ENCODE measurements around the gene L3MBTL4. TPM values are rescaled to one million over a fixed set of nuclear protein-coding genes. Genes with fewer than 3 reads are reported as not detected.
"Not testable (repeated sequence)": the region's sequence is repeated elsewhere in the genome, so short reads cannot be mapped to it uniquely, and the experiment has no call there.

The L3MBTL4 gene
- total RNA-seq, 1 donor from 2014 or later: 7.5 TPM

DNA sequence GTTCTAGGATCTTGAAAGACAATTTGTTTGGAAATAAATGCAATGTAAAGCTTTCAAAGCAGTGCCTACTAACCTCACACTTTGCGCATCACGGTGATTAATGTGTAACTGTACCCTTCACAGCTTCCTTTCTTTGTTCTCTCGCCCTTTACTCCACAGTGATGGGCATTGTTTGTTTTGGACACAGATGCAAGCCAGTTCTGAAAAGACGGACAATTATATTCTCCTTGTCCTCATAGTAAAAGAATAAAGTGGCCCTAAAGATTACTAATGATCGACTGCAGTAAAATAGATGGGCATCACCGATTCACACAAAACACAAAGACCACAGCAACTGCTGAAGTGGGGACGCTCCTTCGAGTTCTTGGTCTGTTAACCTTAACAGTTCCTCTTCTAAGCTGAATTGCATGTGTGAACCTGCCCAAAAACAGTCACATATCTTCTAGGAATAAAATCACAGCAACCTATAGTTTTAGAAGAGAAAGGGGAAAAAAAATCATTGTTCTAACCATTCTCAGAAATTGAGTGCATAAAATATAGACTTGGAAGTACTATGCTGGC is 7.7 kb downstream of the L3MBTL4 start:
- DNase-seq (ENCODE audit: low spot score): no peak

DNA sequence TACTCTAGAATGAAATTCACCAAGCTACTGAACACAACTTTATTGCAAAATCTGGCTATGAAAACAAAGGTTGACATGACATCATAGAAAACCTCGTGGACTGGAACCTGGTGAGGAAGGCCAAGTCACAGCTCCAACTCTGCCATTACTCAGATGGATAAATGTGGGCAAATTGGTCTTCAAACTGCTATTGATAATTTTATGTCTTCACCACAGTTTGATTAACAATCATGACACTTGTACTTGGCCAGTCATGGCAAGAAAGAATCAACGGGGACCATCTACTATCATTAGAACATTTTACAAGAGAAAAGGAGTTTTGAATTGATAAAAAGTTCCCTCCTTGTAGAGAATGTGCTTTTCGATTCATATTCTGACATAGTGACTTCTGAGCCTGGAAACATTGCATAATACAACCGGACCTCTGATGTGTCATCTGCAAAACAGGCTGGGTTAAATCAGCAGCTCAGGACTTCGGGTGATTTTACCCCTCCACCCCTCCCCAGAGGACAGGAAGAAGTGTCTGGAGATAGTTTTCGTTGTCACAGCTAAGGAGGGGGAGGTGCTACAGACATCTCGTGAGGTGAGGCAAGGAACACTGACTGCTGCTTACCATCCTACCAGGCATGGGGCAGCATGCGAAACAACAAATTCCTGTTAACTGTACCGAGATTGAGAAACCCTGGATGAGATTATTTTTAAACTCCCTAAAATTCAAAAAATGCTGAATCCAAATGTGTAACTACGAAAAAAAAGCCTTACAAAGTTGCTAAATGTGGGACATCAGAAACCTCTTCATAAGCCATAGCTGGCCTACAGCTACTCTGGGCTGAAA is 8.4 kb downstream of the L3MBTL4 start:
- no peak for DNase-seq (ENCODE audit: low spot score)

DNA sequence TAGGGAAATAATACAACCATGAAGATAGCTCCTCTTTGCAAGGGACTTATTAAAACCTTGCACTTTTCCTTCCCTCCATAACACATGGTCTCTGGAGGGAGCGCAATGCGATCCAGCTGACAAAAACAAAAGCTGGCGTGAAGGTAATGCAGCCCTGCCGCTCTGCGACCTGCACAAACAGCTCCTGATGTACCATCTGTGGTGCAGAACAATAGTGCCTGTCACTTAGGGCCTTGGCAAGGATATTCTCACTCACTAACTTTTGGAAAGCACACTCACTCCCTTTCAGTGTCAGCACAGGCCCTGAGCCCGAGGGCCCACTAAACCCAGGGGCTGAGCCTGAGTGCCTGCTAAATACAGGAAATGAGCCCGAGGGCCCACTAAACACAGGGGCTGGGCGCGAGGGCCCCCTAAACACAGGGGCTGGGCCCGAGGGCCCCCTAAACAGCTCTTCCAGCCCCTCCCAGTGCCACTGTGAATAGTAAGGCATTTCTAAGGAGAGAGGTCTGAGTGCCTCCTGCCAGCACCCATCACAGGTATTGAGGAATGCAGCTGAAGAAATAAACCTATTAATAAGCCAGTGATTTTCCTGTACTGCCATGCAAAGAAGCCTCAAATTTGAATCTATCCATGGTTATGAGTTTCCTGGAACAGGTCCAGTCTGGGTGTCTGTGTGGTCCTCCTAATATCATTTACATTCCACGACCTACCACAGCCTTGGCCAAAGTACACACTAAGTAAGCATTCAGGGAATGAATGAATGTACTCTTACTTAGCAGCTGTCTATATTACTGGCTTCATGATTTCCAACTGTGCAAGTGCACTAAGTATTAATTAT is 9.3 kb downstream of the L3MBTL4 start:
- no peak for DNase-seq (ENCODE audit: low spot score)

DNA sequence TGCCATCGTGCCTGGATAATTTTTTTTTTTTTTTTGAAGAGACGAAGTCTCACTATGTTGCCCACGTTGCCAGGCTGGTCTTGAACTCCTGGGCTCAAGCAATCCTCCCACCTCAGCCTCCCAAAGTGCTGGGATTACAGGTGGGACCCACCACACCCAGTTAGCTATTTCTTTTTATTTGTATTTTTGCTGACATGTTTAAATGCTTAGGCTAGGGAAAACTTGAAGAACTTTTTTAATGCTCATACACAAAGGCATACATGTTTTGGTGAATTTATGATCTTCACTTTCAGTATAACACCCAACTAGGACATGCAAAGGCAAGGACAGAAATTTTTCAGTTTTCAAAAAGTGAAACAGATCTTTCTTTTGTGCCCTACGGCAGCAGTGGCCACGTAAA is 9.9 kb downstream of the L3MBTL4 start:
- DNase-seq (ENCODE audit: low spot score): no peak

DNA sequence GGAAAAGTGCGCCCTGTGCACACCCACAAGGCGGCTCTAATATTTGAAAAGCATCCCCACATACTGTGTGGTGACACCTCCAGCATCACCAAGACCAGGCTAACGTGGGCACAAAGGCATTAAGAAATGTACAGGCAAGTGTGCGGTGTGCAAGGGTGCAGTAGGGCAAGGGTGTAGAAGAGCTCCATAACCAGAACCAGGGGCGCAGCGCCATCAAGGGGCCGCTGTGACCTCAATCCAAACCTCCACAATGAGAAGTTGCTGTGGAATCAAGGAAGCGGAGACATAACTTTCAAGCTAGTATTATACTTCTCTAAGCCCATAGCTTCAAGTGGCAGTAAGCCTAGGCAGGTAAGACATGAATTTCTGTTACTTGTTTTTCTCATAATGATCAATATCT is 13.0 kb downstream of the L3MBTL4 start:
- no peak for DNase-seq (ENCODE audit: low spot score)

DNA sequence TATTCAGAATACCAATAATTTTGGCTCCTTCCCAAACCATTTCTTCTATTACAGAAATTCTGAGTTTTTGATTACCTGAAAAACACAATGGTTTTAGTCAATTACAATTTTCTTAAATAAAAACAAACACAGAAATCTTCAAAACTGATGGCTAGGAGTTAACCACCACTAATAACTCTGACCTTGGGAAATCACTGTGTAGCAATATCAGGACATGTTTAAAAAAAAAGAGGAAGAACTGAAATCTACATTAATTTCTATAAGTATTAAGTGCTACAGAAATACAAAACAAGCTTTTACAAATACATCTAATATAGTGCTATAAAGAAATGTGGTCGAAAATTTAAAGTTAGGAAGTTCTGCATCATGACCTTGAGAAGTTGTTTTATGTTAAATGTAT is 14.9 kb downstream of the L3MBTL4 start:
- no peak for DNase-seq (ENCODE audit: low spot score)

DNA sequence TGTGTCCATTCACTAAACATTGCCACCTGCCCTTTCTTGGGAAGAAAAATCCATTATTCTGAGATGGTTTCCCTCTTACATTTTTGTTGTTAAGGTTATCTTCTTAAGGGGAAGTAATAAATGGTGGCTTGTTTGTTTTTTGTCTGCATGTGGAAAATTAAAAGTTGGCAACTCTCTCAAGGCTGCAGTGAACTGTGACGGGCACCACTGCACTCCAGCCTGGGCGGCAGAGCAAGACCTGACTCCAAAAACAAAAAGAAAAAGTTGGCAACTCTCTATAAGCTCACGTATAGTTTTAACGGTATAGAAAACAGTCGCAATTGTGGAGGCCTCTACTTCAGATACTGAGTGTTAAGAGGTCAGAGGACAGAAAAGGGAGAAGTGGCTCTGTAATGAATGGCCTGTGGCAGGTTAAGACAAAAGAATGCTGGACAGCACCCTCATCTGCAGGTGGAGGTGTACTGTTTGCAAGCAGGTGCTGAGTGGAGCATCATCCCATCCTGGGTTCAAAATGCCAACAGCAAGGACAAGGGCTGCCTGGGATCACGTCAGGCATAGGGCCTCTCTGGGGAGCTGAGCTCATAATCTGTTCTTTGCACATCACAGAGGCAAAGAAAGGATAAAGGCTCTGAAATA is 16.7 kb downstream of the L3MBTL4 start:
- DNase-seq (ENCODE audit: low spot score): no peak

DNA sequence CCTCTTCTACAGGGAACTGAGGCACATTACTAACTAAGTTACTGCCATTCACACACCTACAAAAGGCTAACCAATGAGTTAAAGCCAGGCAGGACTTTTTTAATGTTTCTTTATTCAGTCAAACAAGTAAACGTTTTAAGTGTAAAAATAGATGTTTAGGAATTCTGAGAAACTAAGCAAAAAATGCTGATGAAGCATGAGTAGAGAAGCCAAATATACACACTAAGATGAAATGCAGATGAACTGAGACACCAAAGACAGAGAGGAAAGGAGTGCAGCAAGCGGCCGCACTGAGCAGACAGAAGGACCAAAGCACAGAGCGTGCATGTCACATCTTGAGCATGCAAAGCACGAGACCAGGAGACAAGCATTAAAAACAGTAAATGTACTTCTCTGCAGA is 17.9 kb downstream of the L3MBTL4 start:
- no peak for DNase-seq (ENCODE audit: low spot score)

DNA sequence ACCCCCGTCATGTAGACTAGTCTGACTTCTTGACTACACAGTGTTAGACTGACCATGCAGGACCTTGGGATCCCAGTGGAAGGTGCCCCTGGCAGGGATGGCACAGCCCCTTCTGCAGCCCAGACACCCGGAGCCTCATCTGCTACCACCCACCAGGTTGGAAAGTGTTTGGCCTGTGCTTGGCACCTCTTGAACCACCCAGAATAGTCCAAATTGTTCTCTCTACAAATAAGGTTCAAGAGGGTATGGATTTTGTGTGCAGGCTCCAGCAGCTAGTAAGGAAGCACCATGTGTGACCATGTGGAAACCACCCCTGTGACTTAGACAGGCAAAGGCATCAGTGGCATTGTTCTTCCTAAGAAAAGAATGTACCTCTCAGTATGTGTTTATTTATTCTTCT is 18.4 kb downstream of the L3MBTL4 start:
- DNase-seq (ENCODE audit: low spot score): no peak

DNA sequence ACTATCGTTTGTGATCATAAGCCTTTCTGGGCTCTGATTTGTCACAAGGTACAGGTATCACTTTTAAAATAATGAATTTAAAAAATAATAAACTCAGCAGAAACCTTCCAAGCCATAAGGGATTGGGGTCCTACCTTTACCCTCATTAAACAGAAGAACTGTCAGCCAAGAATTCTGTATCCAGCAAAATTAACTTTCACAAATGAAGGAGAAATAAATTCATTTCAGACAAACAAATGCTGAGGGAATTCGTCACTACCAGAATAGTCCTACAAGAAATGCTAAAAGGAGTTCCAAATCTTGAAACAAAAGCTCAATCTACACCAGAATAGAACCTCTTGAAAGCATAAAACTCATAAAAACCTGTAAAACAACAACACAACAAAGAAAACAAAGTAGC is 25.7 kb downstream of the L3MBTL4 start:
- DNase-seq (ENCODE audit: low spot score): no peak

DNA sequence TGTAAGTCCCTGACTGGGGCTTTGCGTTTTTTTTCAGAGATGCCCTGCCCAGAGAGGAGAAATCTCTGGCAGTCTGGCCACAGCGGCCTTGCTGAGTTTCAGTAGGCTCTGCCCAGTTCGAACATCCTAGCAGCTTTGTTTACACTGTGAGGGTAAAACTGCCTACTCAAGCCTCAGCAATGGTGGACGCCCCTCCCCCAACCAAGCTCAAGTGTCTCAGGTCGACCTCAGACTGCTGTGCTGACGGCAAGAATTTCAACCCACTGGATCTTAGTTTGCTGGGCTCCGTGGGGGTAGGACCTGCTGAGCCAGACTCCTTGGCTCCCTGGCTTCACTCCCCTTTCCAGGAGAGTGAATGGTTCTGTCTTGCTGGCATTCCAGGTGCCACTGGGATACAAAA is 31.7 kb downstream of the L3MBTL4 start:
- DNase-seq (ENCODE audit: low spot score): no peak

DNA sequence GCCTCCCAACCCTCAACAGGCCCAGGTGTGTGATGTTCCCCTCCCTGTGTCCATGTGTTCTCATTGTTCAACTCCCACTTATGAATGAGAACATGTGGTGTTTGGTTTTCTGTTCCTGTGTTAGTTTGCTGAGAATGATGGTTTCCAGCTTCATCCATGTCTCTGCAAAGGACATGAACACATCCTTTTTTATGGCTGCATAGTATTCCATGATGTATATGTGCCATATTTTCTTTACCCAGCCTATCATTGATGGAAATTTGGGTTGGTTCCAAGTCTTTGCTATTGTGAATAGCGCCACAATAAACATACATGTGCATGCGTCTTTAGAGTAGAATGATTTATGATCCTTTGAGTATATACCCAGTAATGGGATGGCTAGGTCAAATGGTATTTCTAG is 37.2 kb downstream of the L3MBTL4 start:
- DNase-seq (ENCODE audit: low spot score): not testable (repeated sequence)

DNA sequence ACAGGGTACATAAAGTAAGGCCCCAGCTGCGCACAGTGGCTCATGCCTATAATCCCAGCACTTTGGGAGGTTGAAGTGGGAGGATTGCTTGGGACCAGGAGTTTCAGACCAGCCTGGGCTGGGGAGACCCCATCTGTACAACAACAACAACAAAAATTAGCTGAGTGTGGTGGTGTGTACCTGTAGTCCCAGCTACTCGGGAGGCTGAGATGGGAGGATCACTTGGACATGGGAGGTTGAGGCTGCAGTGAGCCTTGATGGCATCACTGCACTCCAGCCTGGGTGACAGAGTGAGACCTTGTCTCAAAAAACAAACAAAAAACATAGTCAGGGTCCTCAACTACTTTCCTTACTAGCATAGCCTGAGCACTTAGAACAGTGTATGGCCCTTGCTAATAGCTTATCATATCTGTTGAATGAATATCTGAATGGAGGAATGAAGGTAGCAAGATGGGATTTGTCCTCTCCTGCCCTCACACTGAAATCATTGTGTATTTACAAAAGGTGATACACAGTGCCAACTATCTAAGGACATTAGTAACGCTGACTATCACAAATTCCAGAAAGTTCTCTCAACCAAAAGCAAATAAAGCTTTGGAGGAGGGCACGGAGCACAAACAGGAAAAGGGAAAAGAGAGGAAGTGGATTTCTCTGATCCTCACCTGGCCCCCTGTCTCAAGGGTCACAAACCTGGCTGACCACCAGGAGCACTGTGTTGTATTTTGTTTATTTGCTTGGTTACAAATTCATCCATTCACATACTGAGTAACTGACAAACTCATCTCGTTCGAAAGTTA is 38.1 kb downstream of the L3MBTL4 start:
- DNase-seq (ENCODE audit: low spot score): no peak

DNA sequence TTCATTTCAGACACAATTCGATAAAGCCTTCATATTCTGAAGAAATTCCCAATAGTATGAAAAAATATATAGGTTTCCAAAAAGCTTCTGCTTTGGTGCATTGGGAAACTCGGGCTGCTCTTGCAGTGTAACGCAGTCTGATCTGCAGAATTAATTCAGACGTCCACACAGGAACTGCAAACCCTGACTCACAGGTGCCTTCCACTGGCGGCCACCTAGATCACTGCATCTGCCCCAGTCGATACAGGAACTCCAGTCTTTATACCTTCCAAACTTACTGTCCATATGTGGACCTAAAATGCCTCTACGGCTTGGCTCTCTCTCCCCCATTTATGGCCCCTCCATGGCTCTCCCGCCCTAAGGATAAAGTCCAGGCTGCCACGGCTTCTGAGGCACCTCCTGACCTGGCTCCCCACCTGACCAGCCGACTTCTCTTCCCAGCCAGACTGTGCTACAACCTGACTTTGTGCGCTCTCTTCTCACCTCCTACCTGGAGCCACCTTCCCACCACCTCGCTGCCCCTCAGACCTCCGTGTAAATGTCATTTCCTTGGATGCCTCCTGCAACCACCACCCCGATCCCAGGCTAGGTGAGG is 39.7 kb downstream of the L3MBTL4 start:
- DNase-seq (ENCODE audit: low spot score): no peak

DNA sequence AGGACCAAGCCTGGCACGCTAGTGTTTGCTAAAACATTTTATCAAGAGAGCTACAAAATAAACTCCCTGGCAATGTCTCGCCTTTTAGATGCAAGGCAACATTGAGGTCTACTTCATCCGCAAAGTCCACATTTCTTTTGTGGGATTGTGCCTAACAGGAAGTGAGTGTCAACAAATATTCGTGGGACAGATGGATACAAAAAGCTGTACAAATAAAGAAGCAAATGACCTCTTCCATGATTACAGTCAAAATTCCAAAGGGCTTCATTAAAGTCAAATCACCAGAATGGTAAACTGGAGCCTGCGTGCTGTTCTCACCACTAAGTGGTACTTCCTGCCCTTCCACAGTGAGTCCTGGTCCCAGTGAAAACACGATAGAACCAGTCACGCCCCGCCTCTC is 40.4 kb downstream of the L3MBTL4 start:
- no peak for DNase-seq (ENCODE audit: low spot score)

DNA sequence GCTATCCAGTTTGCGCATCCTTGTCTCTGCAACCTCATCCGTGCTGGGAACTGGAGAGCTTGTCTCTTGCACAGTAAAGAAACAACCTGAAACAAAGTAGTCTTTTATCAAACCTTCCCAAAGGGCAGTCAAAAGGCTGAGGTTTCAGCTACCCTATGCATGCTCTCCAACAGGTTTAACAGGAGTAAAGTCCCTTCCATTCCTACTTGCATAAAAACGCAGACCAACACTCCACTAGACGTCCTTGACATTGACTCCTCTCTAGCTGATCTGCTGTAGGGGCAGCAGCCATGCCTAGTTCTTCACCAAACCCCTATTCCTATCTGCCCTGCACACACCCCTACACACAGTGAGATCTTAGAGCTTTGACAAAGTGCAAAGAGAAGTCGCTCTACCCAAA is 41.5 kb downstream of the L3MBTL4 start:
- DNase-seq (ENCODE audit: low spot score): no peak

DNA sequence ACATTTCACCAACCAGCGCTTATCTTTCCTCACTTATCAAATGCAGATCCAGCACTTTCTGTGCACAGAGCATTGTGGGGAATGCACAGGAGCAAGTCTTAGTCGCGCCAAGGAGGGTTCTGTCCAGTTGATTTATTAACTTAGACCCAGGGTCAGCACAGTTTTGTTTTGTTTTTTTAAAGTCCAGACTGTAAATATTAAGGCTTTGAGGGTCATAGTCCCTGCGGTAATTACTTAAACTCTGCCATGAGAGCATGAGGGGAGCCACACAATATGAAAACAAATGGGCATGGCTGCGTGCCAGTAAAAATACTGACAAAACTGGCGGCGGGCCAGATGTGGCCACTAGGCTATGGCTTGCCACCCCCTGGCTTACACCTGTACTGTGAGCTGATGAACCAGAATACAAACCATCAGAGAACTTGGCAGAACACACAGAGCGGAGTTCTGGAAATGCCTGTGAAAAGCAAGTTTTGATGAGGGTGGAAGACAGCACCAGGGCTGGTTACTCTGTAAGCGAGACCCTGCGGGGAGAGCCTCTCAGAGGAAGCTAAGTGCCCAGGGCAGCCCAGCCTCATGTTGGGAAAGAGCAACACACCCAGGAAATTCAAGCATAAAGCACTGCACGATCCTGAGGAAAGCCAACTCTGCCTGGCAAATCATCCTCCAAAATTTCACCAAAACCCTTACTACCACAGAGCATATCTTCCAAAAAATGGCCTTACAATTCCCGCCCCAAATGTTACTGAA is 43.6 kb downstream of the L3MBTL4 start:
- no peak for DNase-seq (ENCODE audit: low spot score)

DNA sequence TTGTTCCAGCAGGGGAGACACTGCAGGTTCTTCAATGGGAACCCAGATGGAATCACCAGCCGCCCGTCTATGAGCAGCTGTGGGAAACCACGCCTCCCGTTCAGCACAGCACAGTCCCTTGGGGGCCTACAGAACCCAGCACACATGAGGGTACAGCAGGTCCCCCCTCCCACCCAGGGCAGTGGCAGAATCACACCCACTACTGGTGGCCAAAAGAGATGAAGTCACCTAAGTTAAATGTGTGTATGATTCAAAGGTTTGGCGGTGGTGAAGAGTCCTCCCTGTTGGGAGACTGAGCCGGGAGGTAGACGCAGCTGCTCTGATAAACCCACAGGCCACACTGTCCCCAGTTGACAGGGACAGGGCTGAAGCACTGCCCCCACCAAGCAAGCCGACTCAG is 44.3 kb downstream of the L3MBTL4 start:
- DNase-seq (ENCODE audit: low spot score): no peak

DNA sequence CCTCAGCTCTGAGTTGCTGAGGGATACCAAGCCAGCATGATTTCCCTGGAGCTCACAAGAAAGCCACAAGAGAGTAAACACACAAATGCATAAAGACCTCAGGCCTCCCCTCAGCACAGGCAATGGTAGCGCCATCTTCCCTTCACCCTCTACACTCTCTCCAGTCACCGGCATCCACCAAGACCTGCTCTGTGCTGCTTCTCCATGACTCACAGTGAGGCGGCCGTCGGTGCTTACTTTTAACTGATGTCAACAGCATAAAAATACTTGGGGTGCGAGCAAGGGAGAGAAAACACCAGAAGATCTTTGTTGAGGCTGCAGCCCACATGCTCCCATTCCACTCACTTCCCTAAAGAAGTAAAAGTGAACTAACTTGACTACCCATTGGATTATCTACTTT is 46.7 kb downstream of the L3MBTL4 start:
- no peak for DNase-seq (ENCODE audit: low spot score)

DNA sequence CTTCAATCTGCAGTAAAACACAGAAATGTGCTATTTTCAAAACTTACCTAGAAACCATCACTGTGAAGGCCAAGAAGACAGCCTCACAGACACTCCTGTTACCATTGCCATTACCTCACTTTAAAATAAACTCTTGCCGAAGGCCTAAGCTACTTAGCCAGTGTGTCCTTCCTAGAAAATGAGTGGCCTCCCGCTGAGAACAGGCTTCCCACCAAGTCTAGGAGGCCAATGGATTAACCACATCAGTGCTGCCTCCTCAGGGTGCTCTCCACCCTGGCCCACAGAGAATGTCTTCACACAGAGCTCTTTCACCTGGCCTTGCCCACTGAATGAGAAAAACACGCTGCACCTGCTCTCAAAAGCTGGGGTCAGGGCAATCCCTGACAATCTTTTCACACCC is 47.5 kb downstream of the L3MBTL4 start:
- no peak for DNase-seq (ENCODE audit: low spot score)

Data from mesenteric fat pad (tissue), 1 donor.